Dendritic cell treated with granulocyte-macrophage colony-stimulating factor and Interleukin-4, amounts not matched to agents 40 ng/mL and 50 ng/mL, for 4 days (primary cell): ENCODE data around the gene GLIS2.
"Not testable (repeated sequence)": the region's sequence is repeated elsewhere in the genome, so short reads cannot be mapped to it uniquely, and the experiment has no call there.

ENCODE experiments used
- H3K27ac Mint-ChIP-seq: one replicate; pipeline ENCODE4 v1.8.0; 2022; ENCODE audit warnings: mild to moderate bottlenecking, mixed read lengths
- H3K27me3 Mint-ChIP-seq: one replicate; pipeline ENCODE4 v1.8.0; 2022; ENCODE audit warnings: mild to moderate bottlenecking, mixed read lengths
- H3K36me3 Mint-ChIP-seq: one replicate; pipeline ENCODE4 v1.8.0; 2022; ENCODE audit warnings: low read depth, mixed read lengths
- H3K4me1 Mint-ChIP-seq: one replicate; pipeline ENCODE4 v1.8.0; 2022; ENCODE audit warnings: low read depth, mixed read lengths
- H3K4me3 Mint-ChIP-seq: one replicate; pipeline ENCODE4 v1.8.0; 2022; ENCODE audit warnings: mild to moderate bottlenecking, moderate library complexity, mixed read lengths
- H3K9me3 Mint-ChIP-seq: one replicate; pipeline ENCODE4 v1.8.0; 2022; ENCODE audit warnings: mixed read lengths
- intact Hi-C: fragments of 100-400 bp; cut with micrococcal nuclease; formaldehyde crosslinking; loops from one replicate; pipeline ENCODE4 v1.15.0; 2022

The GLIS2 gene

DNA sequence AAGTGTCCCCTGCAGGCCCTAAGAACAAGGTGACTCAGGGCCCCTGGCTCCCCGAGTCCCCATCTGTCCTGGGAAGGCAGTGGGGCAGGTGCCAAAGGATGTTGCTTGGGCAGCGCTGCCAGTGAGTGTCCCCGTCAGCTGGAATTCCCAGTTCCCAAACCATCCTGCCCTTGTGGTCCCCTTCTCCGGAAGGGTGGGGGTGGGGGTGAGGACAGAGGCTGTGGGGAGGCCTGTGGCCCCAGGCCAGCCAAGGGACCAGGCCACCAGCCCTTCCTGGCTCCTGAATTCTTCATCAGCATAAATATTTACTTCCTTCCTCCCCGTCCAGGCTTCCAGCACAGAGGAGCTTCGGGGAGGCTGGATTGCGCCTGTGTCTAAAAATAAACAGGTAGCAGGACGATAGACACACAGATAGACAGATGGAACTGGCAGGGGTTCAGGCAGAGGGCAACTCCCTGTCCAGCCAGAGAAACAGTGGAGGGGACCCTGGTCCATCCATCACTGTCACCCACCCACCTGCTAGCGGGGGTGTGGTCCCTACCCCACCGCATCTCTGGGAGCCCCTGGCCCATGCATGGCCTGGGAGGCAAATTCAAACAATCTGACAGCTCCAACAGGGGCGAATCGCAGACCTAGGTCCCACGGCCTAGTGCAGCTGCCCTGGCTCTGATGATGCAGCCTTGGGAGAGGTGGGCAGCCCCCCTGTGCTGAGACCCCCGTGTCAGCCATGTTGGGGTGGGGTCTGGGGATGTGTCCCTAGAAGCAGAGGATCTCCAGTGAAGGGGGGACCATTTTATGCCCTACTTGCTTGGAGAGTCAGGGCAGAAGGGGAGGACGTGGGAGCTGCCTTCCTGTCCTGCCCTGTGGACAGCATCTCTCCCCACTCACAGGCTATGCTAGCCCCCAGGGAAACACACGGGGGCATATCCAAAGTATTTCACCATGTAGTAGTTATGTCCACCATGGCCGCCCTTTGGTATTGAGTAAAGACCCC is 13.2 kb downstream of the GLIS2 start:
- H3K27me3 Mint-ChIP-seq = peaks cover 24% of the 10 kb centered on the region
- H3K36me3 Mint-ChIP-seq = no peaks in the 10 kb centered on the region
- H3K27ac Mint-ChIP-seq = peak overlapping the region; percentile 80
- no peaks in the 10 kb centered on the region for H3K9me3 Mint-ChIP-seq
- H3K4me3 Mint-ChIP-seq = no peak overlapping the region
- peaks cover 36% of the 10 kb centered on the region for H3K4me1 Mint-ChIP-seq
- intact Hi-C loops = loop anchor here (5.0 kb wide), 1 partner anchor 57 kb away; the partner anchor contains the start of gene TFAP4

DNA sequence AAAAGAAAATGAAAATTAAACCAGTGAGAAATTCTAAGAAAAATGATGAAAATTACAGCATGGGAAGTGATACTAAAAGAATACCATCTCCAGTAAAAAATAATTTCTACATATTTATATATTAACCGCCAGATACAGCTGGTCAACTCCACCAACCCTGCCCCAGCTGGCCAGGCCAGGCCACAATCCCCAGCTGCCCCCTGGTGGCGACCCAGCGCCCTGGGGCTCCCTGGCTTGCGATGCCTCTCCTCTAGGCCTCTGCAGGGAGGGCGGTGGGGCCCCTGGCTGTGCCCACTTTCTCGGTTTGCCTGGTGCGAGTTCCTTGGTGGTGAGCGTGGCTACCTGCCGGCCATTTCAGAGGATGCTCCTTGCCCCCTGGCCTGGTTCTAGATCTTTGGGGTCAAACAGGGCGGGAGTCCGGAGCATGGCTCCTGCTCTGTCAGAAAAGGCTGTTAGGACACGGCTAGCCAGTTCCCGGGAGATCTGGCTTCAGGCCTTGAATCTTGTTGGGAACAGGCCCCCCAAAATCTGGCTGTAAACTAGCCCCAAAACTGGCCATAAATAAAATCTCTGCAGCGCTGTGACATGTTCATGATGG is 14.5 kb downstream of the GLIS2 start:
- Mint-ChIP-seq H3K4me3 (no peak overlapping the region), H3K27me3 (peaks cover 21% of the 10 kb centered on the region), H3K9me3 (no peaks in the 10 kb centered on the region), H3K36me3 (peaks cover 9% of the 10 kb centered on the region), H3K4me1 (peaks cover 28% of the 10 kb centered on the region), H3K27ac (no peak overlapping the region)
- intact Hi-C loops = loop anchor here (1.0 to 10.0 kb wide), 3 partner anchors 42 to 346 kb away; no protein-coding TSS in a partner anchor

DNA sequence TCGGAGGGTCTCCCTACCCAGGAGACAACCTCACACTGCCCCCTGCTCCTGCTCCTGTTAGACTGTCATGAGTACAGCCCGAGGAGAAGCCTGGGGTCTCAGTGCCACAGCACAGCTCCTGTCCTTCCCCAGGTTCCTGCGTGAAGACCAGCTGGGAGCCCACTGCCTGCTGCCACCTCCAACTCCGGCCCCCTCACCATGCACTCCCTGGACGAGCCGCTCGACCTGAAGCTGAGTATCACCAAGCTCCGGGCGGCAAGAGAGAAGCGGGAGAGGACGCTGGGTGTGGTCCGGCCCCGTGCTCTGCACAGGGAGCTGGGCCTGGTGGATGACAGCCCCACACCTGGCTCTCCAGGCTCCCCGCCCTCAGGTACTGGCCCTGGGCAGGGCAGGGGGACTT is 16.2 kb downstream of the GLIS2 start:
- Mint-ChIP-seq H3K27ac (no peak overlapping the region), H3K4me3 (no peak overlapping the region), H3K36me3 (peaks cover 23% of the 10 kb centered on the region), H3K9me3 (no peaks in the 10 kb centered on the region), H3K27me3 (peaks cover 19% of the 10 kb centered on the region), H3K4me1 (peaks cover 15% of the 10 kb centered on the region)
- intact Hi-C loops = loop anchor here (10.0 kb wide), 1 partner anchor 347 kb away; no protein-coding TSS in a partner anchor

- Mint-ChIP-seq H3K27me3 (peaks cover 19% of the 10 kb centered on the region), H3K36me3 (peaks cover 30% of the 10 kb centered on the region)
- intact Hi-C loops = loop anchor here (10.0 kb wide), 1 partner anchor 348 kb away; no protein-coding TSS in a partner anchor
Measured at GRCh38 chr16:4332623-4333307, 16.9 kb downstream of the GLIS2 start.

DNA sequence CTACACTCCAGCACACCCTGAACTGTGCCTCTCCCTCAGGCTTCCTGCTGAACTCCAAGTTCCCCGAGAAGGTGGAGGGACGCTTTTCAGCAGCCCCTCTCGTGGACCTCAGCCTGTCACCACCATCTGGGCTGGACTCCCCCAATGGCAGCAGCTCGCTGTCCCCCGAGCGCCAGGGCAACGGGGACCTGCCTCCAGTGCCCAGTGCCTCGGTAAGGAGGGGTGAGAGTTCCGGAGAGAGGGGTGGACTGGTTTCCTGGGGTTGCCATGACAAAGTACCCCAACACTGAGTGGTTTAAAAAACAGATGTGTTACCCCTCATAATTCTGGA is 17.4 kb downstream of the GLIS2 start:
- H3K36me3 Mint-ChIP-seq = peaks cover 35% of the 10 kb centered on the region
- no peak overlapping the region for H3K4me3 Mint-ChIP-seq
- H3K4me1 Mint-ChIP-seq = peaks cover 10% of the 10 kb centered on the region
- no peak overlapping the region for H3K27ac Mint-ChIP-seq
- H3K9me3 Mint-ChIP-seq = no peaks in the 10 kb centered on the region
- H3K27me3 Mint-ChIP-seq = peaks cover 16% of the 10 kb centered on the region
- intact Hi-C loops = loop anchor here (10.0 kb wide), 1 partner anchor 348 kb away; no protein-coding TSS in a partner anchor

More at GRCh38 chr16:4332623-4333307, 16.9 kb downstream of the GLIS2 start:
- no peaks in the 10 kb centered on the region for H3K9me3 Mint-ChIP-seq
- H3K4me1 Mint-ChIP-seq = peaks cover 15% of the 10 kb centered on the region
- H3K4me3 Mint-ChIP-seq = no peak overlapping the region
- H3K27ac Mint-ChIP-seq = no peak overlapping the region

GRCh38 chr16:4333714-4334113 is 17.8 kb downstream of the GLIS2 start:
- not testable (repeated sequence) for H3K4me3 Mint-ChIP-seq, H3K9me3 Mint-ChIP-seq, H3K27ac Mint-ChIP-seq, H3K4me1 Mint-ChIP-seq
- intact Hi-C loops = loop anchor here (10.0 kb wide), 1 partner anchor 349 kb away; no protein-coding TSS in a partner anchor
- Mint-ChIP-seq H3K36me3 (peaks cover 39% of the 10 kb centered on the region), H3K27me3 (peaks cover 13% of the 10 kb centered on the region)

- H3K4me1 Mint-ChIP-seq = no peaks in the 10 kb centered on the region
- no peak overlapping the region for H3K27ac Mint-ChIP-seq
- H3K9me3 Mint-ChIP-seq = no peaks in the 10 kb centered on the region
- H3K27me3 Mint-ChIP-seq = peaks cover 13% of the 10 kb centered on the region
- H3K4me3 Mint-ChIP-seq = no peak overlapping the region
- intact Hi-C loops = loop anchor here (10.0 kb wide), 1 partner anchor 350 kb away; no protein-coding TSS in a partner anchor
- peaks cover 51% of the 10 kb centered on the region for H3K36me3 Mint-ChIP-seq
Measured at GRCh38 chr16:4334724-4335495, 19.0 kb downstream of the GLIS2 start.

GRCh38 chr16:4336701-4337539 is 21.1 kb downstream of the GLIS2 start:
- Mint-ChIP-seq H3K4me3 (no peak overlapping the region), H3K27ac (no peak overlapping the region), H3K4me1 (no peaks in the 10 kb centered on the region), H3K36me3 (peaks cover 71% of the 10 kb centered on the region), H3K9me3 (no peaks in the 10 kb centered on the region), H3K27me3 (peaks cover 13% of the 10 kb centered on the region)
- intact Hi-C loops = loop anchor here (10.0 kb wide), 1 partner anchor 352 kb away; no protein-coding TSS in a partner anchor

GRCh38 chr16:4337540-4338088 is 21.7 kb downstream of the GLIS2 start:
- Mint-ChIP-seq H3K4me1 (no peaks in the 10 kb centered on the region), H3K36me3 (peaks cover 75% of the 10 kb centered on the region), H3K9me3 (no peaks in the 10 kb centered on the region), H3K27me3 (peaks cover 10% of the 10 kb centered on the region), H3K27ac (no peak overlapping the region), H3K4me3 (no peak overlapping the region)
- intact Hi-C loops = loop anchor here (10.0 kb wide), 1 partner anchor 353 kb away; no protein-coding TSS in a partner anchor

DNA sequence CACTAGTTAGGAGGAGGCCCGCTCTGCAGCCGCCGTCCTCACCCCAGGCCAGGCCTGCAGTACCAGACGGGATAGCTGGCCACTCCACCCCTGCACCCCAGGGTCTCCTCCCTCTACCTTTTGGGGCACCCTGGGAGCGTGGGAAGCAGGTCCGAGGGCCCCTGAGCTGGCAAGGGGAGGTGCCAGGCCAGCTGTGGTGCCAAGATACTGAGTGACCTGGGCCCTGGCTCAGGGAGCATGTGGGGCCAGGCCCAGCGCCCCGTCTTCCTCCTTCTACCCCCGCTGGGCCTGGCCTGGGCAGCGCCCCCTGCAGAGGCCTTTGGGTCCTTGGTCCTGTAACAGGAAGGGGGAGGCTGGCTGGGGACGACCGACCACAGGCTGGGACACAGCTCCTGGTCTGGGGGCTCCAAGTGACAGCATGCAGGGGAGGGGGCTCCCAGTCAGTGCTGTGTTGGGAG is 22.3 kb downstream of the GLIS2 start:
- intact Hi-C loops = loop anchor here (10.0 kb wide), 1 partner anchor 353 kb away; no protein-coding TSS in a partner anchor
- H3K27ac Mint-ChIP-seq = no peak overlapping the region
- H3K4me1 Mint-ChIP-seq = no peaks in the 10 kb centered on the region
- no peak overlapping the region for H3K4me3 Mint-ChIP-seq
- H3K36me3 Mint-ChIP-seq = peaks cover 80% of the 10 kb centered on the region
- no peaks in the 10 kb centered on the region for H3K9me3 Mint-ChIP-seq
- peaks cover 5% of the 10 kb centered on the region for H3K27me3 Mint-ChIP-seq

- H3K9me3 Mint-ChIP-seq = no peaks in the 10 kb centered on the region
- peaks cover 86% of the 10 kb centered on the region for H3K36me3 Mint-ChIP-seq
- intact Hi-C loops = loop anchor here (10.0 kb wide), 1 partner anchor 354 kb away; no protein-coding TSS in a partner anchor
- no peak overlapping the region for H3K4me3 Mint-ChIP-seq
- peaks cover 2% of the 10 kb centered on the region for H3K4me1 Mint-ChIP-seq
- H3K27me3 Mint-ChIP-seq = peaks cover 2% of the 10 kb centered on the region
- no peak overlapping the region for H3K27ac Mint-ChIP-seq
Measured at GRCh38 chr16:4338712-4339299, 22.9 kb downstream of the GLIS2 start.

- intact Hi-C loops = loop anchor here (10.0 kb wide), 1 partner anchor 355 kb away; no protein-coding TSS in a partner anchor
- no peak overlapping the region for H3K4me3 Mint-ChIP-seq
- peaks cover 89% of the 10 kb centered on the region for H3K36me3 Mint-ChIP-seq
- no peak overlapping the region for H3K27ac Mint-ChIP-seq
- peaks cover 5% of the 10 kb centered on the region for H3K4me1 Mint-ChIP-seq
- no peaks in the 10 kb centered on the region for H3K9me3 Mint-ChIP-seq
- peaks cover 2% of the 10 kb centered on the region for H3K27me3 Mint-ChIP-seq
Measured at GRCh38 chr16:4339455-4339854, 23.6 kb downstream of the GLIS2 start.
